ENCODE data around the gene YKT6.
"Not testable (repeated sequence)": the region's sequence is repeated elsewhere in the genome, so short reads cannot be mapped to it uniquely, and the experiment has no call there.

The YKT6 gene

GRCh38 chr7:44193011-44193802 lies 7.6 kb upstream of the YKT6 start:
- no peak for TF ChIP-seq POLR2A (IDR thresholded peaks at IDR 0.05; ENCODE audit: low read length)
- TF ChIP-seq GATA1 (IDR thresholded peaks at IDR 0.05; ENCODE audit: low read depth, low read length) = no peak
- DNase-seq = peak; percentile 25 to 28

- peak; percentile 45 to 69 for DNase-seq
- TF ChIP-seq GATA1 (IDR thresholded peaks at IDR 0.05; ENCODE audit: low read depth, low read length) (no peak), POLR2A (IDR thresholded peaks at IDR 0.05; ENCODE audit: low read length) (no peak)
These were observed 6.7 kb upstream of the YKT6 start for GRCh38 chr7:44194069-44194468.

- DNase-seq = no peak
These were observed 6.1 kb upstream of the YKT6 start for GRCh38 chr7:44194562-44195145.

GRCh38 chr7:44195889-44196288 lies 4.9 kb upstream of the YKT6 start:
- DNase-seq = no peak
- TF ChIP-seq GATA1 (IDR thresholded peaks at IDR 0.05; ENCODE audit: low read depth, low read length) (no peak), POLR2A (IDR thresholded peaks at IDR 0.05; ENCODE audit: low read length) (no peak)

More at GRCh38 chr7:44194562-44195145, 6.1 kb upstream of the YKT6 start:
- TF ChIP-seq POLR2A (IDR thresholded peaks at IDR 0.05; ENCODE audit: low read length) (no peak), GATA1 (IDR thresholded peaks at IDR 0.05; ENCODE audit: low read depth, low read length) (no peak)

- peak; percentile 36 to 53 for DNase-seq
- TF ChIP-seq GATA1 (IDR thresholded peaks at IDR 0.05; ENCODE audit: low read depth, low read length) (no peak), POLR2A (IDR thresholded peaks at IDR 0.05; ENCODE audit: low read length) (no peak)
These were observed 4.3 kb upstream of the YKT6 start for GRCh38 chr7:44196450-44196872.

GRCh38 chr7:44197474-44197873 lies 3.3 kb upstream of the YKT6 start:
- no peak for DNase-seq
- TF ChIP-seq GATA1 (IDR thresholded peaks at IDR 0.05; ENCODE audit: low read depth, low read length) (no peak), POLR2A (IDR thresholded peaks at IDR 0.05; ENCODE audit: low read length) (no peak)

GRCh38 chr7:44200163-44200562 lies 615 bp upstream of the YKT6 start:
- not testable (repeated sequence) for DNase-seq

GRCh38 chr7:44201813-44202212 lies 1.0 kb downstream of the YKT6 start:
- peak in 1 of 2 experiments; percentile 20 for DNase-seq
- no peak for TF ChIP-seq GATA1 (IDR thresholded peaks at IDR 0.05; ENCODE audit: low read depth, low read length)
- no peak for TF ChIP-seq POLR2A (IDR thresholded peaks at IDR 0.05; ENCODE audit: low read length)

GRCh38 chr7:44206008-44206407 lies 5.2 kb downstream of the YKT6 start:
- no peak for DNase-seq
- TF ChIP-seq POLR2A (IDR thresholded peaks at IDR 0.05; ENCODE audit: low read length) (no peak), GATA1 (IDR thresholded peaks at IDR 0.05; ENCODE audit: low read depth, low read length) (no peak)

- no peak for DNase-seq
- no peak for TF ChIP-seq GATA1 (IDR thresholded peaks at IDR 0.05; ENCODE audit: low read depth, low read length)
- TF ChIP-seq POLR2A (IDR thresholded peaks at IDR 0.05; ENCODE audit: low read length) = no peak
These were observed 7.3 kb downstream of the YKT6 start for GRCh38 chr7:44208085-44208484.

- TF ChIP-seq POLR2A (IDR thresholded peaks at IDR 0.05; ENCODE audit: low read length) (no peak), GATA1 (IDR thresholded peaks at IDR 0.05; ENCODE audit: low read depth, low read length) (no peak)
- no peak for DNase-seq
These were observed 9.3 kb downstream of the YKT6 start for GRCh38 chr7:44210107-44210506.

GRCh38 chr7:44211126-44211675 lies 10.4 kb downstream of the YKT6 start:
- no peak for DNase-seq
- no peak for TF ChIP-seq POLR2A (IDR thresholded peaks at IDR 0.05; ENCODE audit: low read length)
- no peak for TF ChIP-seq GATA1 (IDR thresholded peaks at IDR 0.05; ENCODE audit: low read depth, low read length)

- TF ChIP-seq POLR2A (IDR thresholded peaks at IDR 0.05; ENCODE audit: low read length) (no peak), GATA1 (IDR thresholded peaks at IDR 0.05; ENCODE audit: low read depth, low read length) (no peak)
- DNase-seq = no peak
These were observed 11.2 kb downstream of the YKT6 start for GRCh38 chr7:44212018-44212417.

- no peak for TF ChIP-seq GATA1 (IDR thresholded peaks at IDR 0.05; ENCODE audit: low read depth, low read length)
- no peak for TF ChIP-seq POLR2A (IDR thresholded peaks at IDR 0.05; ENCODE audit: low read length)
- no peak for DNase-seq
These were observed 11.9 kb downstream of the YKT6 start for GRCh38 chr7:44212581-44213184.
